Muscle of arm (tissue), 14 donors: Measurements from ENCODE around the gene EXOC7. TPM values are rescaled to one million over a fixed set of nuclear protein-coding genes. Genes with fewer than 3 reads are reported as not detected.

Experiments used
- DNase-seq: peaks from one replicate; pipeline ENCODE4 v3.0.0-alpha.2; 2013
- long read RNA-seq, 11 donors: transcript quantifications; one replicate each; lab custom pipeline, GENCODE V29; 2026
- polyA plus RNA-seq, 12 donors: library from polyadenylated mRNA; unstranded; fragments of 120-200 nt; gene quantifications; one replicate each; pipeline ENCODE4 v1.2.1, GENCODE V29; 2013; ENCODE audit not compliant: insufficient read length in 12 of 12

Gene EXOC7
- polyA plus RNA-seq = 100 to 1,000 TPM in 3 of 12 donors, 10 to 100 TPM in 9; 56.3 to 120 (median 90.6) TPM
- long read RNA-seq, donor 1, full-length matches to known transcripts = 31 of 31 reads
- long read RNA-seq, donor 1, partial matches to known transcripts = 0 of 31 reads
- long read RNA-seq, donor 1, other reads (novel, unspliced or antisense) = 0 of 31 reads
- long read RNA-seq, donor 2, full-length matches to known transcripts = 17 of 17 reads
- long read RNA-seq, donor 2, partial matches to known transcripts = 0 of 17 reads
- long read RNA-seq, donor 2, other reads (novel, unspliced or antisense) = 0 of 17 reads
- long read RNA-seq, donor 3, full-length matches to known transcripts = 13 of 13 reads
- long read RNA-seq, donor 3, partial matches to known transcripts = 0 of 13 reads
- long read RNA-seq, donor 3, other reads (novel, unspliced or antisense) = 0 of 13 reads
- long read RNA-seq, donor 4, full-length matches to known transcripts = 5 of 5 reads
- long read RNA-seq, donor 4, partial matches to known transcripts = 0 of 5 reads
- long read RNA-seq, donor 4, other reads (novel, unspliced or antisense) = 0 of 5 reads
- long read RNA-seq, donor 5, full-length matches to known transcripts = 32 of 40 reads
- long read RNA-seq, donor 5, partial matches to known transcripts = 8 of 40 reads
- long read RNA-seq, donor 5, other reads (novel, unspliced or antisense) = 0 of 40 reads
- long read RNA-seq, donor 6, full-length matches to known transcripts = 15 of 15 reads
- long read RNA-seq, donor 6, partial matches to known transcripts = 0 of 15 reads
- long read RNA-seq, donor 6, other reads (novel, unspliced or antisense) = 0 of 15 reads
- long read RNA-seq, donor 7, full-length matches to known transcripts = 8 of 8 reads
- long read RNA-seq, donor 7, partial matches to known transcripts = 0 of 8 reads
- long read RNA-seq, donor 7, other reads (novel, unspliced or antisense) = 0 of 8 reads
- long read RNA-seq, donor 8, full-length matches to known transcripts = 31 of 41 reads
- long read RNA-seq, donor 8, partial matches to known transcripts = 10 of 41 reads
- long read RNA-seq, donor 8, other reads (novel, unspliced or antisense) = 0 of 41 reads
- long read RNA-seq, donor 9, full-length matches to known transcripts = 9 of 9 reads
- long read RNA-seq, donor 9, partial matches to known transcripts = 0 of 9 reads
- long read RNA-seq, donor 9, other reads (novel, unspliced or antisense) = 0 of 9 reads
- long read RNA-seq, donor 10, full-length matches to known transcripts = 29 of 29 reads
- long read RNA-seq, donor 10, partial matches to known transcripts = 0 of 29 reads
- long read RNA-seq, donor 10, other reads (novel, unspliced or antisense) = 0 of 29 reads
- long read RNA-seq, donor 11, full-length matches to known transcripts = 28 of 33 reads
- long read RNA-seq, donor 11, partial matches to known transcripts = 5 of 33 reads
- long read RNA-seq, donor 11, other reads (novel, unspliced or antisense) = 0 of 33 reads

- DNase-seq = peak; percentile 97
Measured at GRCh38 chr17:76103274-76104139, at the start of gene EXOC7. Gene EXOC7, minus strand, starts transcription at chr17:76103787. Its CDS starts 95 bp downstream, at chr17:76103692.

GRCh38 chr17:76153202-76153601 is 49.6 kb upstream of the EXOC7 start:
- DNase-seq = no peak

- DNase-seq = no peak
Measured at GRCh38 chr17:76152591-76152990, 49.0 kb upstream of the EXOC7 start.

- no peak for DNase-seq
Measured at GRCh38 chr17:76151896-76152454, 48.4 kb upstream of the EXOC7 start.

GRCh38 chr17:76150712-76151622 is 47.4 kb upstream of the EXOC7 start:
- DNase-seq = no peak

GRCh38 chr17:76149214-76149613 is 45.6 kb upstream of the EXOC7 start:
- no peak for DNase-seq

GRCh38 chr17:76148015-76148326 is 44.4 kb upstream of the EXOC7 start:
- DNase-seq = no peak

GRCh38 chr17:76147211-76148014 is 43.8 kb upstream of the EXOC7 start:
- DNase-seq = peak; percentile 41

- DNase-seq = no peak
Measured at GRCh38 chr17:76146053-76146851, 42.7 kb upstream of the EXOC7 start.

- no peak for DNase-seq
Measured at GRCh38 chr17:76145231-76146052, 41.9 kb upstream of the EXOC7 start.

GRCh38 chr17:76142585-76143041 is 39.0 kb upstream of the EXOC7 start:
- DNase-seq = no peak

GRCh38 chr17:76142039-76142584 is 38.5 kb upstream of the EXOC7 start:
- DNase-seq = no peak

GRCh38 chr17:76141212-76142038 is 37.8 kb upstream of the EXOC7 start, which contains the start of gene FOXJ1:
Gene FOXJ1, minus strand, starts transcription at chr17:76141245. Its CDS starts 850 bp downstream, at chr17:76140395.
- DNase-seq = peak; percentile 86

- no peak for DNase-seq
Measured at GRCh38 chr17:76140661-76141211, 37.1 kb upstream of the EXOC7 start.
